ENCODE data around the gene MRPS24. TPM values are rescaled to one million over a fixed set of nuclear protein-coding genes. Genes with fewer than 3 reads are reported as not detected.
"Not testable (repeated sequence)": the region's sequence is repeated elsewhere in the genome, so short reads cannot be mapped to it uniquely, and the experiment has no call there.

Gene MRPS24
- total RNA-seq, 2 donors from 2014 or later, result 50.6 to 71.8 TPM

GRCh38 chr7:43838201-43838658 is 31.1 kb downstream of the MRPS24 start:
- Histone ChIP-seq H3K27ac (no peak overlapping the region), H3K9me3 (no peaks in the 10 kb centered on the region), H3K36me3 (no peaks in the 10 kb centered on the region), H3K4me3 (peak overlapping the region; percentile 59), H3K27me3 (replicated peaks; ENCODE audit: insufficient read depth) (no peaks in the 10 kb centered on the region), H3K4me1 (ENCODE audit: control insufficient read depth in 1 of 2, low read depth in 2 of 2) (no peaks in the 10 kb centered on the region)
- DNase-seq (ENCODE audit: low spot score) (no peak), ATAC-seq (ENCODE audit: insufficient number of reproducible peaks, low FRiP score, low read depth) (peak; percentile 16)
- no peak for TF ChIP-seq CTCF (IDR thresholded peaks at IDR 0.05)

GRCh38 chr7:43834463-43835251 is 34.7 kb downstream of the MRPS24 start:
- H3K27ac ChIP-seq, result no peak overlapping the region
- peaks cover 4% of the 10 kb centered on the region for H3K9me3 ChIP-seq
- DNase-seq (ENCODE audit: low spot score), result no peak
- TF ChIP-seq CTCF (IDR thresholded peaks at IDR 0.05), result no peak
- no peaks in the 10 kb centered on the region for H3K4me1 ChIP-seq (ENCODE audit: control insufficient read depth in 1 of 2, low read depth in 2 of 2)
- ATAC-seq (ENCODE audit: insufficient number of reproducible peaks, low FRiP score, low read depth), result no peak
- H3K27me3 ChIP-seq (replicated peaks; ENCODE audit: insufficient read depth), result no peaks in the 10 kb centered on the region
- no peaks in the 10 kb centered on the region for H3K36me3 ChIP-seq
- H3K4me3 ChIP-seq, result peak overlapping the region; percentile 49

GRCh38 chr7:43830917-43831316 is 38.4 kb downstream of the MRPS24 start:
- not testable (repeated sequence) for H3K4me3 ChIP-seq; ATAC-seq (ENCODE audit: insufficient number of reproducible peaks, low FRiP score, low read depth)

GRCh38 chr7:43825391-43825808 is 43.9 kb downstream of the MRPS24 start:
- Histone ChIP-seq H3K4me3 (no peak overlapping the region), H3K27ac (no peak overlapping the region), H3K4me1 (ENCODE audit: control insufficient read depth in 1 of 2, low read depth in 2 of 2) (no peaks in the 10 kb centered on the region), H3K27me3 (replicated peaks; ENCODE audit: insufficient read depth) (no peaks in the 10 kb centered on the region), H3K9me3 (no peaks in the 10 kb centered on the region), H3K36me3 (no peaks in the 10 kb centered on the region)
- ATAC-seq (ENCODE audit: insufficient number of reproducible peaks, low FRiP score, low read depth) (no peak), DNase-seq (ENCODE audit: low spot score) (no peak)
- TF ChIP-seq CTCF (IDR thresholded peaks at IDR 0.05), result no peak

More at GRCh38 chr7:43830917-43831316, 38.4 kb downstream of the MRPS24 start:
- DNase-seq (ENCODE audit: low spot score); H3K27ac ChIP-seq; H3K36me3 ChIP-seq; H3K27me3 ChIP-seq (replicated peaks; ENCODE audit: insufficient read depth); H3K4me1 ChIP-seq (ENCODE audit: control insufficient read depth in 1 of 2, low read depth in 2 of 2); H3K9me3 ChIP-seq: not testable (repeated sequence)

GRCh38 chr7:43824963-43825362 is 44.4 kb downstream of the MRPS24 start:
- no peak overlapping the region for H3K27ac ChIP-seq
- DNase-seq (ENCODE audit: low spot score) (no peak), ATAC-seq (ENCODE audit: insufficient number of reproducible peaks, low FRiP score, low read depth) (no peak)
- H3K4me3 ChIP-seq, result no peak overlapping the region
- H3K9me3 ChIP-seq, result no peaks in the 10 kb centered on the region
- no peaks in the 10 kb centered on the region for H3K36me3 ChIP-seq
- no peaks in the 10 kb centered on the region for H3K4me1 ChIP-seq (ENCODE audit: control insufficient read depth in 1 of 2, low read depth in 2 of 2)
- no peaks in the 10 kb centered on the region for H3K27me3 ChIP-seq (replicated peaks; ENCODE audit: insufficient read depth)
- no peak for TF ChIP-seq CTCF (IDR thresholded peaks at IDR 0.05)

GRCh38 chr7:43824513-43824912 is 44.8 kb downstream of the MRPS24 start:
- not testable (repeated sequence) for H3K4me3 ChIP-seq; DNase-seq (ENCODE audit: low spot score); H3K36me3 ChIP-seq; H3K27me3 ChIP-seq (replicated peaks; ENCODE audit: insufficient read depth); H3K4me1 ChIP-seq (ENCODE audit: control insufficient read depth in 1 of 2, low read depth in 2 of 2); H3K9me3 ChIP-seq; H3K27ac ChIP-seq; ATAC-seq (ENCODE audit: insufficient number of reproducible peaks, low FRiP score, low read depth)

All from thoracic aorta (tissue), 2 donors.